ENCODE results near the gene ZNF407.

The ZNF407 gene

DNA sequence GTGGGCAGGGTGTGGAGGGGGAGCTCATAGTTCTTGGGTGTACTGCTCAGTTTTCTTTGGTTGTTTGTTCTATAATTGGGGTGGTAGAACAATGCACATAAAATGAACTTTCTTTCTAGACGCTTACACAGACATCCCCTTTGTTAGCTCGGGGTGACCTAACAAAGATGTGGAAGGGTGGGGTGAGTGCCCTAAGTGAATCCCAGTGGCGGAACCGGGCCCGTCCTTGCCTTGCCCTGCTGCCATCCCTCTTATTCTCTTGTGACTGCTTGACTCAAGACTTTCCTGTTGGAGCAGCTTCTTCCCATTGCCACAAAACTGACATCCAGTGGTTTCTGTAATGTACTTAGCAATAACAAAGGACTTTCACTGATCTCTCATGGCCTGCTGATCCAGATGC is 343.2 kb downstream of the ZNF407 start:
- DNase-seq: no peak
- H3K27ac Mint-ChIP-seq: no peak overlapping the region
- H3K4me1 Mint-ChIP-seq: peaks cover 16% of the 10 kb centered on the region
- no peak overlapping the region for H3K4me3 Mint-ChIP-seq
- peaks cover 3% of the 10 kb centered on the region for H3K27me3 Mint-ChIP-seq (ENCODE audit: low read depth, poor library complexity)
- H3K9me3 Mint-ChIP-seq: no peaks in the 10 kb centered on the region
- TF ChIP-seq CTCF (IDR thresholded peaks at IDR 0.05): no peak
- H3K36me3 Mint-ChIP-seq (ENCODE audit: low read depth): peaks cover 8% of the 10 kb centered on the region

GRCh38 chr18:74942319-74942910 is 344.7 kb downstream of the ZNF407 start:
- no peak for TF ChIP-seq CTCF (IDR thresholded peaks at IDR 0.05)
- Mint-ChIP-seq H3K27ac (no peak overlapping the region), H3K27me3 (ENCODE audit: low read depth, poor library complexity) (peaks cover 3% of the 10 kb centered on the region), H3K4me3 (no peak overlapping the region), H3K4me1 (peaks cover 24% of the 10 kb centered on the region), H3K36me3 (ENCODE audit: low read depth) (peaks cover 8% of the 10 kb centered on the region), H3K9me3 (no peaks in the 10 kb centered on the region)
- no peak for DNase-seq

GRCh38 chr18:74944676-74945075 is 347.0 kb downstream of the ZNF407 start:
- DNase-seq: no peak
- Mint-ChIP-seq H3K27me3 (ENCODE audit: low read depth, poor library complexity) (peaks cover 3% of the 10 kb centered on the region), H3K4me3 (no peak overlapping the region), H3K9me3 (no peaks in the 10 kb centered on the region), H3K36me3 (ENCODE audit: low read depth) (no peaks in the 10 kb centered on the region), H3K4me1 (peaks cover 45% of the 10 kb centered on the region), H3K27ac (no peak overlapping the region)
- no peak for TF ChIP-seq CTCF (IDR thresholded peaks at IDR 0.05)

DNA sequence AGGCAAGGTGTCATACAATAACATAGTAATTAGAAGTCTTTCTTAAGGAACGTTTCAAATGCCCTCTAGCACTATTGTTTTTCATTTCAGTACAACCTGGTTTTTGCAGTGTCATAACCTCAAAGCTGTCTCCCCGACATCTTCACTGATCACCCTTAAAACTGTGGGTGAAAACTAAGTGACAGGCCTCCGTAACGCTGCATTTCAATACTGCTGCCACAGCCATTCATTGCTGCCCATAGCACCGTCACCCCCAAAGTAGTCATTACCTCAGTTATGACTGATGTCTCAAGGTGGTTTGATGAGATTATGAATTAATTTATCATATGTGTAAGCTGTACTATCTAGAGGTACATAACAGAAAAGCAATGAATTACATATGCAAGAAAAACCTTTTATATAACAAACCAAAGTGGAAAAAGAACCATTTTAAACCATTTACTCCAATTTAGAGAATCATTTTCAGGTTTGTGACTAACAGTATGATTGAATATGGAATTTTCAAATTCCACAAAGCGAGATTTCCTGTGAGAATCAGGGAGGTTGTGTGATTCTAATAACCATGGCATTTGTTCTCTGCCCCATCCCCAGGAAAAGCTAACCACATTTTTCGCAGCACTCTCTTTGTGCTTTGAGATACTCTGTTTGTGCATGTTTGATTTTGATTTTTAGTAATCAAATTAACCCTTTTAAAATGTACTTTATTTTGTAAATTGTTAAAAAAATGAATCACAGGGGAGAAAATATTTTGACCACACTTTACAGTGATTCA is 348.3 kb downstream of the ZNF407 start:
- no peak for TF ChIP-seq CTCF (IDR thresholded peaks at IDR 0.05)
- Mint-ChIP-seq H3K9me3 (no peaks in the 10 kb centered on the region), H3K27me3 (ENCODE audit: low read depth, poor library complexity) (no peaks in the 10 kb centered on the region), H3K27ac (no peak overlapping the region), H3K4me1 (peaks cover 52% of the 10 kb centered on the region), H3K36me3 (ENCODE audit: low read depth) (no peaks in the 10 kb centered on the region), H3K4me3 (no peak overlapping the region)
- no peak for DNase-seq

DNA sequence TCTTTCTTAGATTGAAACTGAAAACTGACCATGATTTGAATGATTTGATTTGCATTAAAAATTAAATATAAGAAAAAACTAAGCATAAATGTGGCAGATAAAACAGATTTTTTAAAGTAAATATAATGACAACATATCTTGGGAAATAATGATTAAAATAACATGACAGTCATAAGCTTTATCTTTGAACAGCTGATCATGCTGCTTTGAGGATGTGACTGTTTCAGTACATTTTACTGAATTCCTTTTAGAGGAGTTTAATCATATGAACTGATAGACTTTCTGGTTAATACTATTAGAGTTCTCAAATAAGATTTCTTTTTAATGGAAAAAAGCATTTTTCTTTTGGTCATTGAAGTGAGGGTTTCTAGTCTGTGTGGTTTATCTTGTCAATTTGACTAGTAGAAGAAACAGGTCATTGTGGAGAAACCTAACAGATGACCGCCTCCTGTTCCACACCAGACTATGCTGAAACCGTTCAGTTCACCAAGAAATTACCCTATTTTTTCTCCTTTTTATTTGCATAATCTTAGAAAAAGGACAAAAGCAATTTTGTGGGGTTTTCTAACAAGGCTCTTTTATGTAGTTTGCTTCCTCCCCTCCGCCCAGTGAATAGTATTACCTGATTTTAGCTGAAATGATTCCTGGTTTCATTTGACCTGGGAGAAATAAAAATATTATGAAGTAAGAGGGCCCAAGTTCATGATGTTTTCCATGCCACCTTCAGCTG is 349.1 kb downstream of the ZNF407 start:
- Mint-ChIP-seq H3K27ac (no peak overlapping the region), H3K36me3 (ENCODE audit: low read depth) (no peaks in the 10 kb centered on the region), H3K27me3 (ENCODE audit: low read depth, poor library complexity) (no peaks in the 10 kb centered on the region), H3K4me1 (peaks cover 57% of the 10 kb centered on the region), H3K9me3 (no peaks in the 10 kb centered on the region), H3K4me3 (no peak overlapping the region)
- no peak for TF ChIP-seq CTCF (IDR thresholded peaks at IDR 0.05)
- no peak for DNase-seq
